Esophagus muscularis mucosa (tissue), 4 donors: ENCODE data around the gene SPOCK1. TPM values are rescaled to one million over a fixed set of nuclear protein-coding genes. Genes with fewer than 3 reads are reported as not detected.

Source experiments
- DNase-seq: peaks from one replicate; pipeline ENCODE4 v3.0.0-alpha.2; 2017; ENCODE audit errors: extremely low spot score
- H3K27ac ChIP-seq, 4 donors: fragments of 200-600 bp; sonication (generic); replicated peaks in 1 of 4; 1 replicate in 3 of 4; 2 replicates in 1 of 4; pipeline ENCODE4 v1.5.1; 2016 to 2019; ENCODE audit warnings: mild to moderate bottlenecking in 1 of 4
- H3K27me3 ChIP-seq, 4 donors: fragments of 200-600 bp; sonication (generic); one replicate each; pipeline versions ENCODE4 v1.5.1 to v1.6.0; 2016 to 2019
- H3K36me3 ChIP-seq, 4 donors: fragments of 200-600 bp; sonication (generic); one replicate each; pipeline ENCODE4 v1.5.1; 2016 to 2019
- H3K4me1 ChIP-seq, 4 donors: fragments of 200-600 bp; sonication (generic); one replicate each; pipeline ENCODE4 v1.5.1; 2016 to 2019
- H3K4me3 ChIP-seq, 4 donors: fragments of 200-600 bp; sonication (generic); 1 replicate in 2 of 4; 2 replicates in 2 of 4; pipeline ENCODE4 v1.5.1; 2016 to 2019; ENCODE audit warnings: mild to moderate bottlenecking in 4 of 4, moderate library complexity in 1 of 4
- H3K9me3 ChIP-seq, 4 donors: fragments of 200-600 bp; sonication (generic); 1 replicate in 3 of 4; 2 replicates in 1 of 4; pipeline ENCODE4 v1.5.1; 2016 to 2019
- CTCF ChIP-seq, 3 experiments: fragments of 200-600 bp in 2 of 3; fragments of 450-650 bp in 1 of 3; sonication (generic) in 2 of 3; IDR thresholded peaks; one replicate each; pipeline ENCODE4 v1.5.1; 2017 to 2019; ENCODE audit warnings: antibody characterized with exemption in 3 of 3, mild to moderate bottlenecking in 2 of 3, moderate library complexity in 1 of 3
- EP300 ChIP-seq: sonication (generic); formaldehyde crosslinking; IDR thresholded peaks from one replicate; pipeline ENCODE4 v1.6.1; 2017; ENCODE audit warnings: antibody characterized with exemption
- POLR2A ChIP-seq: fragments of 450-650 bp; IDR thresholded peaks from one replicate; pipeline ENCODE4 v1.6.1; 2017; ENCODE audit warnings: antibody characterized with exemption, moderate library complexity, mild to moderate bottlenecking, low read depth
- POLR2AphosphoS5 ChIP-seq, 2 donors: sonication (generic); formaldehyde crosslinking; IDR thresholded peaks; one replicate each; pipeline ENCODE4 v1.6.1; 2017; ENCODE audit warnings: antibody characterized with exemption in 2 of 2
- WGBS: methylation state at CpG from one replicate; pipeline ENCODE4 v1.1.5; 2018; 5-methylcytosine and 5-hydroxymethylcytosine counted together
- intact Hi-C: fragments of 100-400 bp; cut with DNase I; formaldehyde crosslinking; loops from one replicate; pipeline ENCODE4 v1.15.1; 2023
- small RNA-seq, 3 donors: library from RNA; depleted of rRNA; stranded (forward); fragments of <200 nt; gene quantifications; one replicate each; pipeline ENCODE3, GENCODE V24; 2016
- total RNA-seq, 4 donors: library from RNA; depleted of rRNA; stranded (reverse); fragments of >200 nt; gene quantifications; one replicate each; pipeline versions ENCODE4 v1.1.0 to v1.2.1, GENCODE V29; 2016

SPOCK1 gene
- total RNA-seq, 4 donors from 2014 or later, result 39.0 to 52.4 (median 45.6) TPM

DNA sequence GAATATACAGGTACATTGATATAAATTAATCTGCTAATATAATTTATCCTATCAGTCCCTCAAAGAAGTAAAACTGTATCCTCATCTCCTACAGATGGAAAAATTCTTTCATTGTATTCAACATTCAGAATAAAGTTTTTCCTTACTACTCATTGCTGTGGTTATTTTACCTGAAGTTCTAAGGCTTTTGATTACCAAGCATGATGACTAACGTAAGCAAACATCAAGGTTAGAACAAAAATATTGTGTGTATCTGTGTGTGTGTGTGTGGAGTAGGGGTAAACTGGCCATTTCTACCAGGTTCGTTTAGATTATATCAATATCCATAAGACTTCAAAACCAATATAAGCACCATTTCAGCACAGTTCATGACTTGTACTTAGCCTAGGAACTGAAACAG lies 573.1 kb downstream of the SPOCK1 start:
- Histone ChIP-seq H3K36me3 (no peaks in the 10 kb centered on the region), H3K4me1 (no peaks in the 10 kb centered on the region), H3K4me3 (no peak overlapping the region), H3K27ac (no peak overlapping the region), H3K9me3 (no peaks in the 10 kb centered on the region), H3K27me3 (no peaks in the 10 kb centered on the region)
- 81% methylated on average over 2 of the region's 2 CpGs for WGBS
- intact Hi-C loops, result no loop called here
- no peak for TF ChIP-seq POLR2A
- TF ChIP-seq CTCF (IDR thresholded peaks at IDR 0.05), result no peak
- no peak for TF ChIP-seq EP300
- no peak for TF ChIP-seq POLR2AphosphoS5 (IDR thresholded peaks at IDR 0.05)
- DNase-seq, result no peak

Small RNA genes within 50 kb of the gene (small RNA-seq; reads per million reads assigned to genes)
- gene RNA5SP193, result 0 reads per million in 3 donors

Other genes starting within 250 kb of the SPOCK1 start
- 1 to 10 TPM; 3.0 to 7.8 (median 5.6) TPM for gene KLHL3, start 236.8 kb upstream of the SPOCK1 start, total RNA-seq